ENCODE results near the gene MT1B. TPM values are rescaled to one million over a fixed set of nuclear protein-coding genes. Genes with fewer than 3 reads are reported as not detected.

MT1B gene
- total RNA-seq, 1 donor from 2014 or later = not detected

- no peaks in the 10 kb centered on the region for H3K27me3 ChIP-seq (ENCODE audit: insufficient read depth, low read length)
- no peaks in the 10 kb centered on the region for H3K36me3 ChIP-seq (ENCODE audit: insufficient read depth, low read length)
- no peak for FAIRE-seq
- peak overlapping the region; percentile 90 for H3K4me3 Mint-ChIP-seq (ENCODE audit: unreplicated experiment)
- DNase-seq (ENCODE audit: low read depth) = peak; percentile 83
- peaks cover 3% of the 10 kb centered on the region for H3K9me3 Mint-ChIP-seq (ENCODE audit: unreplicated experiment)
- peak overlapping the region; percentile 92 for H3K9ac ChIP-seq (ENCODE audit: low read length)
- peak overlapping the region; percentile 98 for H3K27ac ChIP-seq (ENCODE audit: low read depth, low read length)
- peaks cover 35% of the 10 kb centered on the region for H3K4me1 Mint-ChIP-seq (ENCODE audit: low read depth, unreplicated experiment)
- H3K4me1 ChIP-seq (ENCODE audit: insufficient read depth, low read length) = peaks cover 67% of the 10 kb centered on the region
- peaks cover 20% of the 10 kb centered on the region for H3K79me2 ChIP-seq (ENCODE audit: insufficient read depth, low read length)
- H4K20me1 ChIP-seq (ENCODE audit: insufficient read depth, low read length) = peaks cover 5% of the 10 kb centered on the region
- no peak for TF ChIP-seq CTCF (IDR thresholded peaks at IDR 0.05; ENCODE audit: insufficient read depth, low read depth, low read length)
- TF ChIP-seq EZH2 (IDR thresholded peaks at IDR 0.05; ENCODE audit: insufficient read depth, low read length) = no peak
- peak overlapping the region; percentile 97 for H3K4me3 ChIP-seq (ENCODE audit: insufficient read depth, low read depth, low read length)
- no peaks in the 10 kb centered on the region for H3K9me3 ChIP-seq (ENCODE audit: insufficient read depth, low read depth, low read length)
- no peak overlapping the region for H2AFZ ChIP-seq (ENCODE audit: low read depth, low read length)
- H3K27me3 Mint-ChIP-seq (ENCODE audit: low read depth, unreplicated experiment) = peaks cover 2% of the 10 kb centered on the region
- peak overlapping the region; percentile 95 for H3K27ac Mint-ChIP-seq (ENCODE audit: unreplicated experiment)
- no peaks in the 10 kb centered on the region for H3K36me3 Mint-ChIP-seq (ENCODE audit: low read depth, unreplicated experiment)
- H3K4me2 ChIP-seq (ENCODE audit: low read length) = peak overlapping the region; percentile 88
Observed at GRCh38 chr16:56609463-56609921, 42.2 kb upstream of the MT1B start.

GRCh38 chr16:56610017-56610608 is 41.6 kb upstream of the MT1B start:
- no peak overlapping the region for H2AFZ ChIP-seq (ENCODE audit: low read depth, low read length)
- no peaks in the 10 kb centered on the region for H3K27me3 Mint-ChIP-seq (ENCODE audit: low read depth, unreplicated experiment)
- H3K36me3 Mint-ChIP-seq (ENCODE audit: low read depth, unreplicated experiment) = no peaks in the 10 kb centered on the region
- peaks cover 37% of the 10 kb centered on the region for H3K4me1 Mint-ChIP-seq (ENCODE audit: low read depth, unreplicated experiment)
- TF ChIP-seq CTCF (IDR thresholded peaks at IDR 0.05; ENCODE audit: insufficient read depth, low read depth, low read length) (no peak), EZH2 (IDR thresholded peaks at IDR 0.05; ENCODE audit: insufficient read depth, low read length) (no peak)
- FAIRE-seq (no peak), DNase-seq (ENCODE audit: low read depth) (peak; percentile 96)
- H3K4me3 Mint-ChIP-seq (ENCODE audit: unreplicated experiment) = peak overlapping the region; percentile 90
- peak overlapping the region; percentile 88 for H3K4me2 ChIP-seq (ENCODE audit: low read length)
- H3K4me3 ChIP-seq (ENCODE audit: insufficient read depth, low read depth, low read length) = peak overlapping the region; percentile 97
- H3K9ac ChIP-seq (ENCODE audit: low read length) = peak overlapping the region; percentile 92
- no peaks in the 10 kb centered on the region for H3K27me3 ChIP-seq (ENCODE audit: insufficient read depth, low read length)
- peaks cover 20% of the 10 kb centered on the region for H3K79me2 ChIP-seq (ENCODE audit: insufficient read depth, low read length)
- H3K36me3 ChIP-seq (ENCODE audit: insufficient read depth, low read length) = no peaks in the 10 kb centered on the region
- H4K20me1 ChIP-seq (ENCODE audit: insufficient read depth, low read length) = peaks cover 5% of the 10 kb centered on the region
- peaks cover 3% of the 10 kb centered on the region for H3K9me3 Mint-ChIP-seq (ENCODE audit: unreplicated experiment)
- peak overlapping the region; percentile 95 for H3K27ac Mint-ChIP-seq (ENCODE audit: unreplicated experiment)
- H3K9me3 ChIP-seq (ENCODE audit: insufficient read depth, low read depth, low read length) = no peaks in the 10 kb centered on the region
- H3K4me1 ChIP-seq (ENCODE audit: insufficient read depth, low read length) = peaks cover 73% of the 10 kb centered on the region
- H3K27ac ChIP-seq (ENCODE audit: low read depth, low read length) = peak overlapping the region; percentile 98

GRCh38 chr16:56610609-56611111 is 41.0 kb upstream of the MT1B start:
- H3K4me1 ChIP-seq (ENCODE audit: insufficient read depth, low read length) = peaks cover 75% of the 10 kb centered on the region
- H3K79me2 ChIP-seq (ENCODE audit: insufficient read depth, low read length) = peaks cover 20% of the 10 kb centered on the region
- DNase-seq (ENCODE audit: low read depth) (no peak), FAIRE-seq (no peak)
- TF ChIP-seq CTCF (IDR thresholded peaks at IDR 0.05; ENCODE audit: insufficient read depth, low read depth, low read length) (no peak), EZH2 (IDR thresholded peaks at IDR 0.05; ENCODE audit: insufficient read depth, low read length) (no peak)
- H3K9me3 ChIP-seq (ENCODE audit: insufficient read depth, low read depth, low read length) = no peaks in the 10 kb centered on the region
- H3K9me3 Mint-ChIP-seq (ENCODE audit: unreplicated experiment) = peaks cover 3% of the 10 kb centered on the region
- peak overlapping the region; percentile 90 for H3K4me3 Mint-ChIP-seq (ENCODE audit: unreplicated experiment)
- H3K4me2 ChIP-seq (ENCODE audit: low read length) = peak overlapping the region; percentile 88
- no peaks in the 10 kb centered on the region for H3K36me3 Mint-ChIP-seq (ENCODE audit: low read depth, unreplicated experiment)
- H3K4me1 Mint-ChIP-seq (ENCODE audit: low read depth, unreplicated experiment) = peaks cover 37% of the 10 kb centered on the region
- no peaks in the 10 kb centered on the region for H3K27me3 Mint-ChIP-seq (ENCODE audit: low read depth, unreplicated experiment)
- no peak overlapping the region for H2AFZ ChIP-seq (ENCODE audit: low read depth, low read length)
- peak overlapping the region; percentile 95 for H3K27ac Mint-ChIP-seq (ENCODE audit: unreplicated experiment)
- no peaks in the 10 kb centered on the region for H3K36me3 ChIP-seq (ENCODE audit: insufficient read depth, low read length)
- peak overlapping the region; percentile 97 for H3K4me3 ChIP-seq (ENCODE audit: insufficient read depth, low read depth, low read length)
- H3K27ac ChIP-seq (ENCODE audit: low read depth, low read length) = peak overlapping the region; percentile 98
- H4K20me1 ChIP-seq (ENCODE audit: insufficient read depth, low read length) = peaks cover 5% of the 10 kb centered on the region
- peak overlapping the region; percentile 92 for H3K9ac ChIP-seq (ENCODE audit: low read length)
- H3K27me3 ChIP-seq (ENCODE audit: insufficient read depth, low read length) = no peaks in the 10 kb centered on the region
